Endothelial cell of umbilical vein (primary cell): ENCODE measurements around the gene ACKR3. TPM values are rescaled to one million over a fixed set of nuclear protein-coding genes. Genes with fewer than 3 reads are reported as not detected.

Experiments used
- BruUV-seq: library from RNA; stranded (reverse); fragments of 400-500 nt; replicated peaks from 2 replicates; lab custom pipeline; 2021; lab: Mats Ljungman, UMichigan
- CTCF ChIA-PET: fragments of 300-600, 350-600 bp; sonication (Branson Sonifier 250); formaldehyde crosslinking; loops from one replicate; lab custom pipeline; 2021; ENCODE audit warnings: antibody characterized with exemption, inconsistent platforms; lab: Charles Lee
- POLR2A ChIA-PET: fragments of 300-600, 350-600 bp; sonication (Branson Sonifier 250); formaldehyde crosslinking; loops from one replicate; lab custom pipeline; 2021; ENCODE audit warnings: antibody characterized with exemption, inconsistent platforms; lab: Charles Lee
- DNase-seq: peaks from one replicate; pipeline ENCODE4 v3.0.0-alpha.2; 2011; ENCODE audit warnings: low read depth, low spot score
- FAIRE-seq: peaks from 2 replicates; lab custom pipeline; 2011; peaks lifted over from hg19 to GRCh38; lab: Jason Lieb, UNC
- H2AFZ ChIP-seq: 2 replicates; pipeline ENCODE4 v1.6.0; 2012; ENCODE audit warnings: low read depth, low read length, control low read depth, inconsistent platforms
- H3K27ac ChIP-seq: 2 replicates; pipeline ENCODE4 v1.5.1; 2011; ENCODE audit warnings: low read depth, mild to moderate bottlenecking, control low read depth, low read length, moderate library complexity; ENCODE audit not compliant: insufficient read depth
- H3K27me3 ChIP-seq, 2 experiments: 2 replicates each; pipeline versions ENCODE4 v1.6.0 to v1.6.1; 2011; ENCODE audit warnings: low read length in 2 of 2, mixed read lengths in 1 of 2; ENCODE audit not compliant: control insufficient read depth in 2 of 2, insufficient read depth in 2 of 2
- H3K36me3 ChIP-seq, 2 experiments: 2 replicates in 1 of 2; 3 replicates in 1 of 2; pipeline ENCODE4 v1.5.1; 2011; ENCODE audit warnings: low read length in 2 of 2, mild to moderate bottlenecking in 1 of 2, moderate library complexity in 1 of 2; ENCODE audit not compliant: control insufficient read depth in 2 of 2, insufficient read depth in 2 of 2; ENCODE audit errors: extremely low read depth in 1 of 2
- H3K4me1 ChIP-seq: 3 replicates; pipeline ENCODE4 v1.5.1; 2011; ENCODE audit warnings: mild to moderate bottlenecking, low read length; ENCODE audit not compliant: control insufficient read depth, insufficient read depth; ENCODE audit errors: extremely low read depth
- H3K4me2 ChIP-seq: 2 replicates; pipeline ENCODE4 v1.6.1; 2011; ENCODE audit warnings: low read length, control low read depth, mixed read lengths; ENCODE audit not compliant: insufficient read depth
- H3K4me3 ChIP-seq, 3 experiments: fragments of 200-600 bp in 1 of 3; sonication (generic), shearing (Covaris generic) in 1 of 3; replicated peaks in 1 of 3; 2 replicates each; pipeline ENCODE4 v1.5.1; 2011 to 2016; ENCODE audit warnings: control low read depth in 3 of 3, low read length in 3 of 3, mild to moderate bottlenecking in 2 of 3, inconsistent platforms in 1 of 3, low read depth in 1 of 3, moderate library complexity in 1 of 3; ENCODE audit not compliant: insufficient read depth in 1 of 3
- H3K79me2 ChIP-seq: 2 replicates; pipeline ENCODE4 v1.6.0; 2012; ENCODE audit warnings: low read length, inconsistent platforms; ENCODE audit not compliant: control insufficient read depth, insufficient read depth
- H3K9ac ChIP-seq: replicated peaks from 2 replicates; pipeline ENCODE3; 2011; ENCODE audit warnings: low read length, control low read depth; ENCODE audit not compliant: insufficient read depth; ENCODE audit errors: extremely low read depth
- H3K9me1 ChIP-seq: replicated peaks from 3 replicates; pipeline ENCODE4 v1.6.0; 2011; ENCODE audit warnings: mild to moderate bottlenecking, low read length; ENCODE audit not compliant: control insufficient read depth, insufficient read depth; ENCODE audit errors: extremely low read depth
- H3K9me3 ChIP-seq: replicated peaks from 2 replicates; pipeline ENCODE4 v1.5.1; 2012; ENCODE audit warnings: low read length, inconsistent platforms; ENCODE audit not compliant: control insufficient read depth, insufficient read depth
- H4K20me1 ChIP-seq: replicated peaks from 2 replicates; pipeline ENCODE3; 2011; ENCODE audit warnings: mild to moderate bottlenecking, low read length; ENCODE audit not compliant: control insufficient read depth, insufficient read depth; ENCODE audit errors: extremely low read depth
- EZH2 ChIP-seq: IDR thresholded peaks from 2 replicates; pipeline ENCODE4 v1.6.1; 2012; ENCODE audit warnings: borderline replicate concordance, low read depth, mild to moderate bottlenecking, moderate library complexity, low read length, inconsistent platforms; ENCODE audit not compliant: severe bottlenecking
- FOS ChIP-seq: IDR thresholded peaks from 2 replicates; pipeline ENCODE4 v1.6.1; 2011; ENCODE audit warnings: mild to moderate bottlenecking, low read length, moderate library complexity, borderline replicate concordance; ENCODE audit not compliant: insufficient read depth
- GATA2 ChIP-seq: IDR thresholded peaks from 2 replicates; pipeline ENCODE4 v1.7.0; 2011; ENCODE audit warnings: low read depth, mild to moderate bottlenecking, moderate library complexity, mixed read lengths, low read length; ENCODE audit not compliant: insufficient read length, insufficient read depth
- JUN ChIP-seq: IDR thresholded peaks from 2 replicates; pipeline ENCODE4 v1.6.1; 2011; ENCODE audit warnings: borderline replicate concordance, low read depth; ENCODE audit not compliant: insufficient read length, insufficient read depth
- MAX ChIP-seq: IDR thresholded peaks from 2 replicates; pipeline ENCODE4 v1.6.1; 2011; ENCODE audit not compliant: insufficient read depth, insufficient read length
- MYC ChIP-seq: IDR thresholded peaks from one replicate; pipeline ENCODE4 v1.6.1; 2011; ENCODE audit warnings: mild to moderate bottlenecking, low read depth, low read length
- POLR2A ChIP-seq: IDR thresholded peaks from 2 replicates; pipeline ENCODE4 v1.6.1; 2012; ENCODE audit warnings: low read depth, mild to moderate bottlenecking, control low read depth, low read length
- POLR2AphosphoS5 ChIP-seq: IDR thresholded peaks from 2 replicates; pipeline ENCODE4 v1.6.1; 2012; ENCODE audit warnings: low read depth, mild to moderate bottlenecking, control low read depth, low read length, moderate library complexity; ENCODE audit not compliant: insufficient read depth
- dilution Hi-C: fragments of 300-500 bp; cut with MboI; formaldehyde crosslinking; loops from one replicate; pipeline ENCODE4 v1.15.0; 2019; ENCODE audit warnings: low sequenced_read_pairs; ENCODE audit not compliant: extremely low pct_ligation_motif_present
- intact Hi-C: fragments of 100-400 bp; cut with micrococcal nuclease; formaldehyde crosslinking; loops from one replicate; pipeline ENCODE4 v1.10.0; 2022
- polyA plus RNA-seq, 4 experiments: library from polyadenylated mRNA; depleted of rRNA in 3 of 4; stranded (reverse) in 3 of 4; unstranded in 1 of 4; fragments of >200 nt; gene quantifications; 2 replicates each; pipeline versions ENCODE4 v1.2.1 to v1.2.3, GENCODE V29; 2011 to 2012; ENCODE audit warnings: missing spikeins in 1 of 4
- total RNA-seq: library from RNA; stranded (reverse); gene quantifications from 2 replicates; pipeline ENCODE4 v1.2.3, GENCODE V29; 2021
- TF ChIP-seq, protein P1 (sequence below), 2 donors: IDR thresholded peaks; 1 replicate in 1 of 2; 2 replicates in 1 of 2; pipeline ENCODE4 v1.5.1; 2011; ENCODE audit warnings: low read length in 2 of 2, mild to moderate bottlenecking in 2 of 2, moderate library complexity in 2 of 2, control low read depth in 1 of 2, inconsistent platforms in 1 of 2, low read depth in 1 of 2; ENCODE audit not compliant: insufficient read depth in 1 of 2; ENCODE audit errors: extremely low read depth in 1 of 2

Gene ACKR3
- total and polyA plus RNA-seq, 2 donors (not counting 3 experiments of a cell fraction or from before 2014, with no cell fraction given): 31.1 to 428 TPM

DNA sequence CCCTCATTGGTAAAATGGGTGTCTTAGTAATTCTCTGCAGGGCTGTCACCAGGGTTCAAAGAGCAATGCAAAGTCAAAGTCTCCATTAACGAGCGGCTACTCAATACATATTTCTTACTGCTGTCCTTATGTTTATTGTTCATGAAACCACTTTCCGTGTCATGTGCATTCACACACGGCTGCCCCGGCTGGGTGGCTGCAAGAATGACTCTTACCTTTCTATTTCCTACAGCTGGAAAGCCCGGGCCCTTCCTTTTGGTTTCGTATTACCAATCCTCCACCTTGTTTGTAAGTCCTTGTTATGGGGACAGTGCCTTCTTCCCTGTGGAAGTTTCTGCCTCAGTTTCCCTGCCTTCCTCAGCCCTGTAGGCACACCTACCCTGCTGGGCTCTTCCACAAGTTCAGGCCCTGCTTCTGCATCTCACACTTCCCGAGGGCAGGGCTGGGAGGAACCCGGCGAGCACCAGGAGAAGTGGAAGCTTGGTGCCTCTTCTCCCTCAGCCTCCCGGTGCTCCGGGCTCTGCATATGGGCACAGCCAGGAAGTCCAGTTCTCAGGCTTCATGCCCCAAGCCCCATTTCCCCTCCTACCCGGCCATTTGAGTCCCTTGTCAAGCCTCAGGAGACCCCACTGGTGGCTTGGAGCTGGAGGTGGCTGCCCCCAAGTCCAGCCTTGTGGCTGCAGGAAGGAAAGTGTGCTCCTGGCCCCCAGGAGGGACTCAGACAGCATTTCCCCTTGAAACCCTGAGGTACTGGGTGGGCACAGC is 18.7 kb upstream of the ACKR3 start:
- no peak for FAIRE-seq
- Histone ChIP-seq H3K4me2 (no peak overlapping the region), H3K79me2 (no peaks in the 10 kb centered on the region), H3K4me3 (no peak overlapping the region), H3K27me3 (no peaks in the 10 kb centered on the region), H3K9me3 (no peaks in the 10 kb centered on the region), H3K36me3 (no peaks in the 10 kb centered on the region), H3K4me1 (no peaks in the 10 kb centered on the region), H3K9me1 (no peaks in the 10 kb centered on the region), H2AFZ (no peak overlapping the region), H3K27ac (no peak overlapping the region), H4K20me1 (no peaks in the 10 kb centered on the region), H3K9ac (no peak overlapping the region)
- no peak for DNase-seq
- no TSS peak for BruUV-seq
- ChIA-PET POLR2A (no interaction called here), CTCF (no interaction called here)
- intact Hi-C loops (no loop called here), dilution Hi-C loops (no loop called here)
- TF ChIP-seq GATA2 (no peak), POLR2A (no peak), MYC (no peak), FOS (no peak)

DNA sequence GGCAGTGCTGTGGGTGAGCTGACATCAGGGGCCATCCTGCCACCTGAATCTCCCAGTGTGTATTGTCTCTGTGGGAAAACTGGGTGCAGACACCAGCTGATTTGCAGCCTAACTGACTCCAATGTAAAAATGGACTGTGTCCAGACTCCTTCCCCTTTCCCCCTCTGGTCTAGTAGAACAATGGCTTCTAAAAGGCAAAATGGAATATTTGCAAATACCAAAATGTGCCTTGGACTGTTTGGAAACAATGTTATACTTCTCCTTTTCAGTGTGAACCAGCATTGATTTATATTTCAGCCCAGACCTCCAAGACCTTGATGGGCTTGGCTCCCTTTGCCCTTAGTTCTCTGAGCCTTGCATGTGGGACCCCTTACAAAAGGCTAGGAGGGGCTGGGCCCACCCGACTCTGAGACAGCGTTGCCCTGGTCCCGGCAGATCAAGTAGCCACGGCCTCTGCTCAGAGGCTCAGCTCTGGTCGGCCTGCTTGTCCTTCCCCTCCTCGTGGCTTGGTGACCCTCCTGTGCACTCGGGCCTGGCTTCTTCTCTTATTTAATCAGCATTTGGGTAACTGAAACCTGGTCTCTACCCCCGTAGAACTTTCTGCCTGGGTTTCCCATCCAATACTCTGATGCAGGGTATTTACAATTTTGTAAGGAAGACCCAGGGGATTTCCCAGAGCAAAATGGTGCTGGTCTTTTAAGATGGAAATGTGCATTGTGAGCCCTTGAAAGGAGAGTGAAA is 18.0 kb upstream of the ACKR3 start:
- BruUV-seq: no TSS peak
- Histone ChIP-seq H3K9ac (no peak overlapping the region), H3K4me1 (no peaks in the 10 kb centered on the region), H3K36me3 (no peaks in the 10 kb centered on the region), H2AFZ (no peak overlapping the region), H3K27ac (no peak overlapping the region), H3K27me3 (peaks cover 0 to 3% of the 10 kb centered on the region in 2 experiments), H3K9me1 (no peaks in the 10 kb centered on the region), H3K4me2 (no peak overlapping the region), H3K9me3 (no peaks in the 10 kb centered on the region), H4K20me1 (no peaks in the 10 kb centered on the region), H3K4me3 (no peak overlapping the region), H3K79me2 (no peaks in the 10 kb centered on the region)
- intact Hi-C loops: no loop called here
- POLR2A ChIA-PET: no interaction called here
- FAIRE-seq: no peak
- no peak for TF ChIP-seq POLR2A
- TF ChIP-seq EZH2: no peak
- no peak for TF ChIP-seq FOS
- no peak for TF ChIP-seq MAX
- no peak for TF ChIP-seq MYC
- no peak for TF ChIP-seq POLR2AphosphoS5
- TF ChIP-seq, protein P1, sequence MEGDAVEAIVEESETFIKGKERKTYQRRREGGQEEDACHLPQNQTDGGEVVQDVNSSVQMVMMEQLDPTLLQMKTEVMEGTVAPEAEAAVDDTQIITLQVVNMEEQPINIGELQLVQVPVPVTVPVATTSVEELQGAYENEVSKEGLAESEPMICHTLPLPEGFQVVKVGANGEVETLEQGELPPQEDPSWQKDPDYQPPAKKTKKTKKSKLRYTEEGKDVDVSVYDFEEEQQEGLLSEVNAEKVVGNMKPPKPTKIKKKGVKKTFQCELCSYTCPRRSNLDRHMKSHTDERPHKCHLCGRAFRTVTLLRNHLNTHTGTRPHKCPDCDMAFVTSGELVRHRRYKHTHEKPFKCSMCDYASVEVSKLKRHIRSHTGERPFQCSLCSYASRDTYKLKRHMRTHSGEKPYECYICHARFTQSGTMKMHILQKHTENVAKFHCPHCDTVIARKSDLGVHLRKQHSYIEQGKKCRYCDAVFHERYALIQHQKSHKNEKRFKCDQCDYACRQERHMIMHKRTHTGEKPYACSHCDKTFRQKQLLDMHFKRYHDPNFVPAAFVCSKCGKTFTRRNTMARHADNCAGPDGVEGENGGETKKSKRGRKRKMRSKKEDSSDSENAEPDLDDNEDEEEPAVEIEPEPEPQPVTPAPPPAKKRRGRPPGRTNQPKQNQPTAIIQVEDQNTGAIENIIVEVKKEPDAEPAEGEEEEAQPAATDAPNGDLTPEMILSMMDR (IDR thresholded peaks at IDR 0.05; ENCODE audit: extremely low read depth in 1 of 2, insufficient read depth in 1 of 2, low read depth in 1 of 2, low read length in 2 of 2): no peak
- no peak for TF ChIP-seq GATA2
- no peak for TF ChIP-seq JUN
- CTCF ChIA-PET: no interaction called here
- dilution Hi-C loops: no loop called here
- no peak for DNase-seq
